HFF-Myc (cell line): ENCODE measurements around the gene RPL27A.

ENCODE experiments used
- DNase-seq: peaks from one replicate; pipeline ENCODE4 v3.0.0-alpha.2; 2011; ENCODE audit warnings: low read depth; ENCODE audit errors: extremely low read depth
- H3K4me3 ChIP-seq: replicated peaks from 2 replicates; pipeline ENCODE4 v1.5.1; 2011; ENCODE audit warnings: low read depth, mild to moderate bottlenecking, control low read depth, low read length
- TF ChIP-seq, protein P1 (sequence below): IDR thresholded peaks from 2 replicates; pipeline ENCODE4 v1.5.1; 2012; ENCODE audit warnings: mild to moderate bottlenecking, low read depth, low read length, control low read depth; ENCODE audit errors: missing control alignments

RPL27A gene

DNA sequence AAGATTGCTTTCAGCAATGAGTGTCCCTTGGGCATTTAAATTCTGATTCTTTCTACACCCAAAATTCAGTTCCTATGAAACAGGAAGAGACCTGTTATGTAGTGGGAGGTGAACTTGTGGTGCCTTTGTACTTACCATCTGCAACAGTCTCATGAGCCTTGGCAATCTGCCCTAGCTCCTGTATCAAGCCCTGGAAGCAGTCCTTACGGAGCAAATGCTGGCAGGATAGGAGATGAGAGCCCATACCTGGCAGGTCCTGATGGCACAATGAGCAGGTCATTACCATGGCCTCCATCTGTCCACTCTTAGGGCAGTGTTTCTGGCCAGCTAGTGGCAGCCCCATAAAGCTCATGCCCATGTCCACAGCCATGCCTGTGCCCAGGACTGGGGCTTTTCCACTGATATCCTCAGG is 10.9 kb upstream of the RPL27A start:
- DNase-seq = peak; percentile 81
- TF ChIP-seq, protein P1, sequence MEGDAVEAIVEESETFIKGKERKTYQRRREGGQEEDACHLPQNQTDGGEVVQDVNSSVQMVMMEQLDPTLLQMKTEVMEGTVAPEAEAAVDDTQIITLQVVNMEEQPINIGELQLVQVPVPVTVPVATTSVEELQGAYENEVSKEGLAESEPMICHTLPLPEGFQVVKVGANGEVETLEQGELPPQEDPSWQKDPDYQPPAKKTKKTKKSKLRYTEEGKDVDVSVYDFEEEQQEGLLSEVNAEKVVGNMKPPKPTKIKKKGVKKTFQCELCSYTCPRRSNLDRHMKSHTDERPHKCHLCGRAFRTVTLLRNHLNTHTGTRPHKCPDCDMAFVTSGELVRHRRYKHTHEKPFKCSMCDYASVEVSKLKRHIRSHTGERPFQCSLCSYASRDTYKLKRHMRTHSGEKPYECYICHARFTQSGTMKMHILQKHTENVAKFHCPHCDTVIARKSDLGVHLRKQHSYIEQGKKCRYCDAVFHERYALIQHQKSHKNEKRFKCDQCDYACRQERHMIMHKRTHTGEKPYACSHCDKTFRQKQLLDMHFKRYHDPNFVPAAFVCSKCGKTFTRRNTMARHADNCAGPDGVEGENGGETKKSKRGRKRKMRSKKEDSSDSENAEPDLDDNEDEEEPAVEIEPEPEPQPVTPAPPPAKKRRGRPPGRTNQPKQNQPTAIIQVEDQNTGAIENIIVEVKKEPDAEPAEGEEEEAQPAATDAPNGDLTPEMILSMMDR = no peak
- H3K4me3 ChIP-seq = no peak overlapping the region

DNA sequence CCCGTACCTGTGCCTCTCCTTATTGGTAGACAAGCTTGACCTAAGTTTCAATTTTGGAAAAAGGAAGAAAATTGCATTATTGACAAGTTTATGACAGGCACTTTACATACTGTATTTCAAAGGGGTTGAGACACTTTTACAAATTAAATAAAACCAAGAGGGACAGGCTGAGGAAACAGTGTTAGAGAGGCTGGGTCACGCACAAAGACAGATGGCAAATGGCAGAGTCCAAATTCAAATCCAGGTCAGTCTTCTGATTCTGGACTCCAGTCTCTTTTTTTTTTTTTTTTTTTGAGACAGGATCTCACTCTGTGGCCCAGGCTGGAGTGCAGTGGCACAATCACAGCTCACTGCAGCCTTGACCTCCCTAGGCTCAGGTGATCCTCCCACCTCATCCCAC is 10.2 kb upstream of the RPL27A start:
- TF ChIP-seq, protein P1 = no peak
- H3K4me3 ChIP-seq = no peak overlapping the region
- DNase-seq = no peak

DNA sequence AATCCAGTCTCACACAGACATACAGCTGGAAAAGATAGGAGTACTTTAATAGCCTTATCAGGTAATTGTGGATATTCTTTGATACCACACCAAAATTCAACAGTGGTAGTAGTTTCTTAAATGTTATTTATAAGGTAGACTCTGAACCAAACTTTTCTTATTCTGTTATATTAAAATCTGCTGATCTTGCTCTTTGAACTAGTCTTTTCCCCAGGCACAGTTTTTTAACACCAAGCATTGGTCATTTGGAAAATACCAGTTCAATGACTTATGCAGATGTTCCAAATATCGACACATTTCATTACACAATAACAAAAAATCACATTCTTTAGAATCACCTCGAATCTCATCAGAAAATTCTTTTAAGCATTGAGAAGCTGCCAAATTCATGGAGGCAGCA is 7.7 kb upstream of the RPL27A start:
- no peak overlapping the region for H3K4me3 ChIP-seq
- no peak for DNase-seq
- TF ChIP-seq, protein P1 = no peak

DNA sequence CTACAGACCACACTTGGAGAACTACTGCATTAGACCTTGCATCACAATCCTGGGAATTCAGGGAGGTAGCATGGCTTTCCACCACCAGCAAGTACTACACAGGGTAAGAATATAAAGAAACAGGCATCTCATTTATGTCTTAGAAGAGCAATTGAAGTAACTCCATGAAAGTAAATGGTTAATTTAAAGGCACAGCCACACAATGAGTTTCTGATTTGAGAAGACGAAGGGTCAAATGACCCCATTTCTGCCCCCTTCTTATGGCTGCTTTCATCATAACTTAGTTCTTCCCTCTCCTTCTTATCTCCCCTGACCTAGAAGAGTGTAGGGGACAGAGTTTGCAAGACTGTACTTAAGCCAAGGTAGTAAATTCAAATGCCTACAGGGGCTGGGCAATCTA is 6.1 kb upstream of the RPL27A start:
- TF ChIP-seq, protein P1 = no peak
- H3K4me3 ChIP-seq = no peak overlapping the region
- no peak for DNase-seq

DNA sequence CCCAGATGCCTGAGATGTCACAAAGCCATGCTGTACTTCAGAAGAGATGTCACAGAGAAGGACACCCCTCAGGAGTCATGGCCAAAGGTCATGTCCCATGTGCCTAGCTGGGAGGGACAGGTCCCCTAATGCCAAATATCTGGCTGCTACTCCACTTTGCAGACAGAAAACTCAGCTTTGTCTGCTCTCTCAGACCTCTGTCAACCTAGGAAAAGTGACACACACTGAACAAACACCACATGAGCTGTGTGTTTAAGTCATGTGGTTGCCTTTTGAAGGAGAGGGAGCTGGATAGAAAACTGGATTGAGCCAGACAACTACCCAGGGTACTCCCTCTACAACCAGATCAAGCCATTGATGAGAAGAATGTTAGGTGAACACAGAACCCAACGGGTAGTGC is 3.6 kb upstream of the RPL27A start:
- no peak overlapping the region for H3K4me3 ChIP-seq
- TF ChIP-seq, protein P1 = no peak
- no peak for DNase-seq

DNA sequence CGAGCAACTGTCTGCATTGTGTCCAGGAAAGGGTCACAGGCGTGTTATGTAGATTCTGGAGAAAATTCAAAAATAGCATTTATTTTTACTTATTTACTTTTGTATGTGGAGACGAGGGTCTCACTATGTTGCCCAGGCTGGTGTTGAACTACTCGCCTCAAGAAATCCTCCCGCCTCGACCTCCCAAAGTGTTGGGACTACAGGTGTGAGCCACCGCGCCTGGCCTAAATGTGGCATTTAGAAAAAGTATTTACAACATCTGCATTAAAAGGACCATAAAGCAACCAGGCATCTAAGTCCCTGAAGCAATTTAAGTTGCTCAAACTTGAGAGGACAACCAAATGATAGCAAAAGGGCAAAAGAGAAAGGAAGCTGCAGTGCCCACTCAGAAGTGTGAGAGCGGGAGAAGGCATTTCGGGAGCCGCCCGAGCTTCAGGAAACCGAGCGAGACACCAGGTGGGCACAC is 722 bp upstream of the RPL27A start:
- no peak for DNase-seq
- TF ChIP-seq, protein P1 = no peak
- H3K4me3 ChIP-seq = peak overlapping the region; percentile 77

DNA sequence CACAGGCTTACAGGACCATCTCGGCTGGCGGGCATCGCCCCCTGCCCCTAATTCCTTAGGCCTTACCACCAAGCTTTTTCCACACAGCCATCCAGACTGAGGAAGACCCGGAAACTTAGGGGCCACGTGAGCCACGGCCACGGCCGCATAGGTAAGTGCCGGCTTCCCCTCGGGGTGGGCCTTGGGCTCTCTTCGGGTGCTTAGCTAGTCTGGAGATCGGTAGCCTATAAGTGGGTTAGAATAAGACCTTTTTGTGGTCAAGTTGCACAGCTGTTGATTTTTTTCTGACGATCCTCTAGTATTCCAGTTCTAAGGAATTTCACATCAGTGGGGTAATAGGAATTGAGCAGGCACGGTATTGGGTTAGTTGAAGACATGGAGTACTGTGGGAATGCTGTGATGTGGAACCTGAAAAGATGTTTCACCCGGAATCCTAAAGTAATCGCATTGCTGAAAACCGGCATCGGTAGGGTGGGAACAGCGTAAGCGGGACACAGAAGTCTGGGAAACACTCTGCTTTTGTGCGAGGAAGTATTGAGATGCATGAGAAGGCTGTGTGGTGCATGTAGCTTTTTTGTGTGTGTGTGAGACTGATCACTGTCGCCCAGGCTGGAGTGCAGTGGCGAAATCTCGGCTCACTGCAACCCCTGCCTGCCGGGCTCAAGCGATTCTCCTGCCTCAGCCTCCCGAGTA is 669 bp downstream of the RPL27A start:
- TF ChIP-seq, protein P1 = no peak
- H3K4me3 ChIP-seq = peak overlapping the region; percentile 77

More for the DNA sequence above, 669 bp downstream of the RPL27A start:
- DNase-seq = no peak
